Neural crest cell (in vitro differentiated cells): ENCODE data around the gene RPA3. TPM values are rescaled to one million over a fixed set of nuclear protein-coding genes. Genes with fewer than 3 reads are reported as not detected.

Experiments used
- DNase-seq: peaks from one replicate; pipeline ENCODE4 v3.0.0; 2021; ENCODE audit warnings: low read depth, mixed read lengths, low spot score
- H3K27ac Mint-ChIP-seq: one replicate; pipeline ENCODE4 v1.8.0; 2021; ENCODE audit warnings: mild to moderate bottlenecking, mixed read lengths; ENCODE audit not compliant: unreplicated experiment
- H3K27me3 Mint-ChIP-seq: 2 replicates; pipeline ENCODE4 v1.8.0; 2021; ENCODE audit warnings: low read depth, mild to moderate bottlenecking, mixed read lengths
- H3K36me3 Mint-ChIP-seq: 2 replicates; pipeline ENCODE4 v1.8.0; 2021; ENCODE audit warnings: low read depth, mild to moderate bottlenecking, mixed read lengths
- H3K4me1 Mint-ChIP-seq: 2 replicates; pipeline ENCODE4 v1.8.0; 2021; ENCODE audit warnings: mixed read lengths
- H3K4me3 Mint-ChIP-seq: one replicate; pipeline ENCODE4 v1.8.0; 2021; ENCODE audit warnings: mild to moderate bottlenecking, mixed read lengths
- H3K9me3 Mint-ChIP-seq: 2 replicates; pipeline ENCODE4 v1.8.0; 2021; ENCODE audit warnings: mixed read lengths
- CTCF ChIP-seq: fragments of 200-600 bp; sonication (generic); conservative IDR thresholded peaks from 2 replicates; pipeline ENCODE4 v1.5.0; 2021; ENCODE audit warnings: antibody characterized with exemption, mild to moderate bottlenecking
- total RNA-seq: library from RNA; stranded (reverse); gene quantifications from 2 replicates; pipeline ENCODE4 v1.2.1, GENCODE V29; 2021

RPA3 gene
- total RNA-seq, 1 donor from 2014 or later: 78.8 TPM

- Mint-ChIP-seq H3K4me1 (peaks cover 28% of the 10 kb centered on the region), H3K27me3 (no peaks in the 10 kb centered on the region), H3K9me3 (no peaks in the 10 kb centered on the region), H3K4me3 (no peak overlapping the region), H3K27ac (no peak overlapping the region), H3K36me3 (no peaks in the 10 kb centered on the region)
- TF ChIP-seq CTCF: no peak
- no peak for DNase-seq
Measured at GRCh38 chr7:7739204-7740036, 21.0 kb upstream of the RPA3 start.

- no peak overlapping the region for H3K4me3 Mint-ChIP-seq
- H3K9me3 Mint-ChIP-seq: no peaks in the 10 kb centered on the region
- H3K27me3 Mint-ChIP-seq: no peaks in the 10 kb centered on the region
- DNase-seq: no peak
- no peak overlapping the region for H3K27ac Mint-ChIP-seq
- H3K4me1 Mint-ChIP-seq: peaks cover 28% of the 10 kb centered on the region
- H3K36me3 Mint-ChIP-seq: no peaks in the 10 kb centered on the region
- TF ChIP-seq CTCF: no peak
Measured at GRCh38 chr7:7738622-7739021, 20.2 kb upstream of the RPA3 start.

- H3K9me3 Mint-ChIP-seq: no peaks in the 10 kb centered on the region
Measured at GRCh38 chr7:7738177-7738576, 19.8 kb upstream of the RPA3 start.

GRCh38 chr7:7737674-7738073 lies 19.3 kb upstream of the RPA3 start:
- no peaks in the 10 kb centered on the region for H3K27me3 Mint-ChIP-seq
- DNase-seq: no peak
- no peak overlapping the region for H3K4me3 Mint-ChIP-seq
- no peak overlapping the region for H3K27ac Mint-ChIP-seq
- H3K4me1 Mint-ChIP-seq: peaks cover 33% of the 10 kb centered on the region
- H3K36me3 Mint-ChIP-seq: no peaks in the 10 kb centered on the region
- no peak for TF ChIP-seq CTCF
- H3K9me3 Mint-ChIP-seq: no peaks in the 10 kb centered on the region

More at GRCh38 chr7:7738177-7738576, 19.8 kb upstream of the RPA3 start:
- no peak overlapping the region for H3K27ac Mint-ChIP-seq
- no peak overlapping the region for H3K4me3 Mint-ChIP-seq
- TF ChIP-seq CTCF: no peak
- no peaks in the 10 kb centered on the region for H3K36me3 Mint-ChIP-seq
- H3K4me1 Mint-ChIP-seq: peaks cover 30% of the 10 kb centered on the region
- no peaks in the 10 kb centered on the region for H3K27me3 Mint-ChIP-seq
- DNase-seq: no peak

GRCh38 chr7:7736671-7737070 lies 18.3 kb upstream of the RPA3 start:
- no peaks in the 10 kb centered on the region for H3K36me3 Mint-ChIP-seq
- no peaks in the 10 kb centered on the region for H3K27me3 Mint-ChIP-seq
- no peak for TF ChIP-seq CTCF
- H3K9me3 Mint-ChIP-seq: no peaks in the 10 kb centered on the region
- H3K4me1 Mint-ChIP-seq: peaks cover 43% of the 10 kb centered on the region
- no peak overlapping the region for H3K27ac Mint-ChIP-seq
- DNase-seq: no peak
- H3K4me3 Mint-ChIP-seq: no peak overlapping the region
